H9 (cell line): ENCODE measurements around the gene IL1RAP. TPM values are rescaled to one million over a fixed set of nuclear protein-coding genes. Genes with fewer than 3 reads are reported as not detected.

Source experiments
- DNase-seq: peaks from one replicate; pipeline ENCODE4 v3.0.0-alpha.2; 2017
- H2AFZ ChIP-seq: one replicate; pipeline ENCODE4 v1.6.1; 2013; ENCODE audit warnings: mild to moderate bottlenecking, low read length, control low read depth, moderate library complexity
- H2AK5ac ChIP-seq: 2 replicates; pipeline ENCODE4 v1.6.1; 2013; ENCODE audit warnings: low read length, control low read depth, mixed read lengths; ENCODE audit not compliant: insufficient read length
- H2BK120ac ChIP-seq: one replicate; pipeline ENCODE4 v1.6.1; 2013; ENCODE audit warnings: low read depth, mild to moderate bottlenecking, low read length, control low read depth, inconsistent platforms; ENCODE audit not compliant: poor library complexity, severe bottlenecking
- H2BK12ac ChIP-seq: 2 replicates; pipeline ENCODE4 v1.6.1; 2013; ENCODE audit warnings: low read length, control low read depth, mixed read lengths, low read depth; ENCODE audit not compliant: insufficient read length
- H2BK15ac ChIP-seq: 2 replicates; pipeline ENCODE4 v1.6.1; 2013; ENCODE audit warnings: low read depth, low read length, control low read depth
- H2BK20ac ChIP-seq: one replicate; pipeline ENCODE4 v1.6.1; 2013; ENCODE audit warnings: low read depth, mild to moderate bottlenecking, low read length, control low read depth, inconsistent platforms; ENCODE audit not compliant: poor library complexity, severe bottlenecking
- H2BK5ac ChIP-seq: 2 replicates; pipeline ENCODE4 v1.6.1; 2013; ENCODE audit warnings: low read length, control low read depth, mixed read lengths; ENCODE audit not compliant: insufficient read length
- H3K14ac ChIP-seq: 2 replicates; pipeline ENCODE4 v1.6.1; 2013; ENCODE audit warnings: low read length, control low read depth; ENCODE audit not compliant: insufficient read depth
- H3K18ac ChIP-seq: 2 replicates; pipeline ENCODE4 v1.6.1; 2013; ENCODE audit warnings: low read depth, mild to moderate bottlenecking, mixed read lengths, low read length, control low read depth; ENCODE audit not compliant: insufficient read length
- H3K23ac ChIP-seq: 2 replicates; pipeline ENCODE4 v1.6.1; 2013; ENCODE audit warnings: low read length, control low read depth, mixed read lengths, low read depth; ENCODE audit not compliant: insufficient read length
- H3K23me2 ChIP-seq: 2 replicates; pipeline ENCODE4 v1.6.1; 2013; ENCODE audit warnings: low read depth, mild to moderate bottlenecking, mixed read lengths, low read length, control low read depth; ENCODE audit not compliant: insufficient read length, poor library complexity, severe bottlenecking
- H3K27ac ChIP-seq: 2 replicates; pipeline ENCODE4 v1.5.1; 2013; ENCODE audit warnings: low read length, control low read depth, mixed read lengths, low read depth; ENCODE audit not compliant: insufficient read length
- H3K27me3 ChIP-seq: 2 replicates; pipeline ENCODE4 v1.6.1; 2013; ENCODE audit warnings: low read length, control low read depth, inconsistent platforms; ENCODE audit not compliant: insufficient read depth
- H3K4ac ChIP-seq: 2 replicates; pipeline ENCODE4 v1.6.1; 2013; ENCODE audit warnings: low read depth, mild to moderate bottlenecking, control low read depth, inconsistent platforms, low read length, moderate library complexity
- H3K4me1 ChIP-seq: 2 replicates; pipeline ENCODE4 v1.6.1; 2013; ENCODE audit warnings: low read length, control low read depth, inconsistent platforms; ENCODE audit not compliant: insufficient read depth
- H3K4me2 ChIP-seq: 2 replicates; pipeline ENCODE4 v1.6.1; 2013; ENCODE audit warnings: low read length, control low read depth, mixed read lengths; ENCODE audit not compliant: insufficient read length, insufficient read depth
- H3K56ac ChIP-seq: 2 replicates; pipeline ENCODE4 v1.6.1; 2013; ENCODE audit warnings: low read depth, mild to moderate bottlenecking, mixed read lengths, low read length, control low read depth; ENCODE audit not compliant: insufficient read length
- H3K79me1 ChIP-seq: 2 replicates; pipeline ENCODE4 v1.6.1; 2013; ENCODE audit warnings: low read depth, mild to moderate bottlenecking, moderate library complexity, low read length, control low read depth, inconsistent platforms; ENCODE audit not compliant: insufficient read depth, poor library complexity, severe bottlenecking
- H3K79me2 ChIP-seq: 2 replicates; pipeline ENCODE4 v1.6.1; 2013; ENCODE audit warnings: low read length, control low read depth, inconsistent platforms; ENCODE audit not compliant: insufficient read depth
- H3K9ac ChIP-seq: 2 replicates; pipeline ENCODE4 v1.6.1; 2013; ENCODE audit warnings: low read length, control low read depth, mixed read lengths; ENCODE audit not compliant: insufficient read length; ENCODE audit errors: extremely low read depth
- H3K9me3 ChIP-seq: one replicate; pipeline ENCODE4 v1.6.1; 2013; ENCODE audit warnings: low read depth, low read length, inconsistent platforms; ENCODE audit not compliant: control insufficient read depth
- H3T11ph ChIP-seq: one replicate; pipeline ENCODE4 v1.6.1; 2013; ENCODE audit warnings: mild to moderate bottlenecking, low read length, control low read depth, inconsistent platforms
- H4K20me1 ChIP-seq: one replicate; pipeline ENCODE4 v1.6.1; 2013; ENCODE audit not compliant: control insufficient read depth, insufficient read length, insufficient read depth
- H4K5ac ChIP-seq: 2 replicates; pipeline ENCODE4 v1.6.1; 2013; ENCODE audit warnings: low read depth, mild to moderate bottlenecking, mixed read lengths, low read length, control low read depth; ENCODE audit not compliant: insufficient read length
- H4K8ac ChIP-seq: replicated peaks from 2 replicates; pipeline ENCODE4 v1.6.1; 2013; ENCODE audit warnings: low read length, control low read depth, mixed read lengths, low read depth; ENCODE audit not compliant: insufficient read length
- H4K91ac ChIP-seq: 2 replicates; pipeline ENCODE4 v1.6.1; 2013; ENCODE audit warnings: low read depth, mild to moderate bottlenecking, moderate library complexity, mixed read lengths, low read length, control low read depth; ENCODE audit not compliant: insufficient read length
- H3K27ac Mint-ChIP-seq, 3 experiments: 2 replicates in 2 of 3; 3 replicates in 1 of 3; pipeline ENCODE4 v1.8.0; 2020 to 2021; ENCODE audit warnings: mixed read lengths in 3 of 3, mild to moderate bottlenecking in 1 of 3, moderate library complexity in 1 of 3
- H3K27me3 Mint-ChIP-seq: 2 replicates; pipeline ENCODE4 v1.8.0; 2021; ENCODE audit warnings: low read depth, mild to moderate bottlenecking, moderate library complexity, mixed read lengths
- H3K36me3 Mint-ChIP-seq, 3 experiments: 2 replicates in 2 of 3; 3 replicates in 1 of 3; pipeline ENCODE4 v1.8.0; 2020 to 2021; ENCODE audit warnings: low read depth in 3 of 3, mixed read lengths in 3 of 3; ENCODE audit not compliant: insufficient read depth in 1 of 3
- H3K4me1 Mint-ChIP-seq, 2 experiments: 2 replicates each; pipeline ENCODE4 v1.8.0; 2020; ENCODE audit warnings: mixed read lengths in 2 of 2
- H3K4me3 Mint-ChIP-seq, 2 experiments: 2 replicates in 1 of 2; 3 replicates in 1 of 2; pipeline ENCODE4 v1.8.0; 2020 to 2021; ENCODE audit warnings: mild to moderate bottlenecking in 2 of 2, mixed read lengths in 2 of 2, moderate library complexity in 1 of 2
- H3K9me3 Mint-ChIP-seq, 2 experiments: 2 replicates in 1 of 2; 3 replicates in 1 of 2; pipeline ENCODE4 v1.8.0; 2020; ENCODE audit warnings: mild to moderate bottlenecking in 2 of 2, mixed read lengths in 2 of 2, moderate library complexity in 1 of 2
- CTCF ChIP-seq: fragments of 200-600 bp; sonication (generic); conservative IDR thresholded peaks from 3 replicates; pipeline ENCODE4 v1.8.0; 2021; ENCODE audit warnings: antibody characterized with exemption, mild to moderate bottlenecking
- WGBS: extraction: QIAGEN DNeasy Blood & Tissue Kit; methylation state at CpG from one replicate; pipeline ENCODE4 v1.1.7; 2013; ENCODE audit warnings: missing lambda C conversion rate, low lambda C conversion rate, mixed read lengths; ENCODE audit not compliant: insufficient read length; ENCODE audit errors: extremely low coverage; 5-methylcytosine and 5-hydroxymethylcytosine counted together
- total RNA-seq: library from RNA; stranded (reverse); gene quantifications from 2 replicates; pipeline ENCODE4 v1.2.1, GENCODE V29; 2021

IL1RAP gene
- total RNA-seq, 1 experiment from 2014 or later, result 4.6 TPM

- DNase-seq, result no peak
- Histone ChIP-seq H3T11ph (no peak overlapping the region), H3K4me1 (no peaks in the 10 kb centered on the region; the same call in 1 of the 2 replicates), H2BK5ac (no peak overlapping the region), H4K5ac (no peak overlapping the region), H3K4ac (no peak overlapping the region), H3K79me1 (no peaks in the 10 kb centered on the region), H2BK120ac (no peak overlapping the region), H3K14ac (no peak overlapping the region), H2AK5ac (no peak overlapping the region), H3K23me2 (no peaks in the 10 kb centered on the region), H2BK15ac (no peak overlapping the region), H4K20me1 (no peaks in the 10 kb centered on the region), H4K91ac (no peak overlapping the region), H3K9ac (no peak overlapping the region), H2AFZ (no peak overlapping the region), H3K23ac (no peak overlapping the region), H2BK12ac (no peak overlapping the region), H3K56ac (no peak overlapping the region), H3K18ac (no peak overlapping the region), H3K27me3 (no peaks in the 10 kb centered on the region), H4K8ac (no peak overlapping the region), H2BK20ac (no peak overlapping the region), H3K9me3 (no peaks in the 10 kb centered on the region), H3K79me2 (no peaks in the 10 kb centered on the region), H3K4me2 (no peak overlapping the region), H3K27ac (no peak overlapping the region)
- TF ChIP-seq CTCF, result no peak
- Mint-ChIP-seq H3K27me3 (no peaks in the 10 kb centered on the region), H3K4me3 (no peak overlapping the region), H3K36me3 (no peaks in the 10 kb centered on the region; a peak in 1 of 7 replicates), H3K27ac (no peak overlapping the region), H3K9me3 (no peaks in the 10 kb centered on the region), H3K4me1 (peaks cover 6 to 9% of the 10 kb centered on the region in 2 experiments; a peak in 3 of 4 replicates)
- WGBS, result no CpG with 5 or more reads among the region's 3 CpGs
These were observed 180.6 kb downstream of the IL1RAP start for GRCh38 chr3:190694335-190695001.
